Measurements from ENCODE around the gene ZNF366.

ZNF366 gene

DNA sequence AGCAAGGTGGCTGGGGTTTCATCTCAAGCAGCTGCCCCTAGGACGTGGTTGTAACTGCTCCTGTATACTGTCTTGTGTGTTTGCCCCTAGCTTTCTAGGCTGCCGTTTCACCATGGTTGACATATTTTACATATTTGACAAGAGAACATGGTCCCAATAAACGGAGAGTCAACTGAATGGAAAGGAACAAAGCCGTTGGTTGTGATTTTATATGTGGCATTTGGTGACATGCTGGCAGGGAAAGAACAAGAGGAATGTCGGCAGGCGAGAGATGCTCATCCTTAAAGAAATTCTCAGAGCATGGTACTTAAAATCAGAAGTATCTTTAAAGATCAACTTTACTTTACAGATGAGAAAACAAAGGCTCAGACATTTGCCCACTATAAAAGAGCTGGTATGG lies 11.8 kb downstream of the ZNF366 start:
- DNase-seq (ENCODE audit: low read depth) = no peak
- TF ChIP-seq, protein P1, sequence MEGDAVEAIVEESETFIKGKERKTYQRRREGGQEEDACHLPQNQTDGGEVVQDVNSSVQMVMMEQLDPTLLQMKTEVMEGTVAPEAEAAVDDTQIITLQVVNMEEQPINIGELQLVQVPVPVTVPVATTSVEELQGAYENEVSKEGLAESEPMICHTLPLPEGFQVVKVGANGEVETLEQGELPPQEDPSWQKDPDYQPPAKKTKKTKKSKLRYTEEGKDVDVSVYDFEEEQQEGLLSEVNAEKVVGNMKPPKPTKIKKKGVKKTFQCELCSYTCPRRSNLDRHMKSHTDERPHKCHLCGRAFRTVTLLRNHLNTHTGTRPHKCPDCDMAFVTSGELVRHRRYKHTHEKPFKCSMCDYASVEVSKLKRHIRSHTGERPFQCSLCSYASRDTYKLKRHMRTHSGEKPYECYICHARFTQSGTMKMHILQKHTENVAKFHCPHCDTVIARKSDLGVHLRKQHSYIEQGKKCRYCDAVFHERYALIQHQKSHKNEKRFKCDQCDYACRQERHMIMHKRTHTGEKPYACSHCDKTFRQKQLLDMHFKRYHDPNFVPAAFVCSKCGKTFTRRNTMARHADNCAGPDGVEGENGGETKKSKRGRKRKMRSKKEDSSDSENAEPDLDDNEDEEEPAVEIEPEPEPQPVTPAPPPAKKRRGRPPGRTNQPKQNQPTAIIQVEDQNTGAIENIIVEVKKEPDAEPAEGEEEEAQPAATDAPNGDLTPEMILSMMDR (IDR thresholded peaks at IDR 0.05; ENCODE audit: low read depth, low read length, missing control alignments) = no peak

DNA sequence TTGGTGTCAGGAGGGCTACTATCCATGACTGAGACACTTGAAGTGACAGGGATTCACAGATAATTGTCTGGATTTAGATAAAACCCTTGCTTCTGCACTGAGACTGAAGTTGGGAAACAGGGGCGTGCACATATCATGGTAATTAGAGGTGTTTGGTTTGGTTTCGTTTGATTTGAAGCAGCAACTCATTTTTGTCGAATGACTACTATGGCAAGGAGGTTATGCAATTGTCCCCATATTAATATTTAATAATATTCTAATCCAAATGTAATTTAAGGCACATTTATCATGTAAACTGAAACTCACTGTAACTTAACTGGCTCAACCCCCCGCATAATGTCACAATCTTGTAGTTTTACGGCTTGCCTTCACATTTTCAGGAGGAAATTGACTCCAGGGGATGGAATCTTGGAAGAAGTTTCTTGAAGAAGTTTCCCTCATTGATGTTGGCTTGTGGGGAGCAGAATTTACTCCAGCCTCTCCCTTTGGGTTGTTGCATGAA lies 12.5 kb downstream of the ZNF366 start:
- H3K4me3 ChIP-seq (ENCODE audit: low read depth, low read length) = no peak overlapping the region
- DNase-seq (ENCODE audit: low read depth) = no peak
- TF ChIP-seq, protein P1 (IDR thresholded peaks at IDR 0.05; ENCODE audit: low read depth, low read length, missing control alignments) = no peak

More for the DNA sequence above, 11.8 kb downstream of the ZNF366 start:
- no peak overlapping the region for H3K4me3 ChIP-seq (ENCODE audit: low read depth, low read length)

DNA sequence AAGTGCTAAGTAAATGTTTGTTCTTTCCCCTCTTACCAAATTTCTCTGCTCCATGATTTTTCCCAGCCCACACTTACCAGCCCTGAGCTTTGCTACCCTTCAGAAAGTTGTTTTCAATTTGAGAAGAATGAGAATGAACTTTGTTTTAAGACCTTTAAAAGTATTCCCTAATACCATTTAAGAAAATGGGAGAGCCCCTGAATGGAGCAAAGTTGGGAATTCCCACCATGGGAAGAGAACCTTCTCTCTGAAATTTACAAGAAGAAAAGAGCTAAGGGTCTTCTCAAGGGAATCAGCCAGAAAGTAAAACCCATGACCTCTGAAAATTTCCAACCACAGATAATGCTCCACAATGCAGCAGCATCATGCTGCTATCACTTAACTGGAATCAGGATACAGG lies 17.7 kb downstream of the ZNF366 start:
- no peak for DNase-seq (ENCODE audit: low read depth)
- TF ChIP-seq, protein P1 (IDR thresholded peaks at IDR 0.05; ENCODE audit: low read depth, low read length, missing control alignments) = no peak
- H3K4me3 ChIP-seq (ENCODE audit: low read depth, low read length) = no peak overlapping the region

DNA sequence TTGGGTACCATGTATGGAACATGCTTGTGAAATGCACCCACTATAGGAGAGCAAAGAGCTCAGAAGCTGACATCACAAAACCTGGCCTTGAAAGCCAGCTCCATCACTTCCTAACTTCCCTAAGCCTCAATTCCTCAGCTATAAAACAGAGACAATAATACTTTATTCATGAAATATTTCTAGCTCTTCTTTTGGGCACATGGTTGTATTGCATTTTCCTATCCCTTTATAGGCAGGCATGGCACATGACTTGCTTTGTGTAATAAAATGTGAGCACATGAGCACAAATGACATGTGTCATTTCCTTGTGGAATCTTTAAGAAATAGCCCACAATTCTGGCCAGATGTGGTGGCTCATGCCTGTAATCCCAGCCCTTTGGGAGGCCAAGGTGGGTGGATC lies 18.5 kb downstream of the ZNF366 start:
- no peak for DNase-seq (ENCODE audit: low read depth)
- no peak overlapping the region for H3K4me3 ChIP-seq (ENCODE audit: low read depth, low read length)
- TF ChIP-seq, protein P1 (IDR thresholded peaks at IDR 0.05; ENCODE audit: low read depth, low read length, missing control alignments) = no peak

DNA sequence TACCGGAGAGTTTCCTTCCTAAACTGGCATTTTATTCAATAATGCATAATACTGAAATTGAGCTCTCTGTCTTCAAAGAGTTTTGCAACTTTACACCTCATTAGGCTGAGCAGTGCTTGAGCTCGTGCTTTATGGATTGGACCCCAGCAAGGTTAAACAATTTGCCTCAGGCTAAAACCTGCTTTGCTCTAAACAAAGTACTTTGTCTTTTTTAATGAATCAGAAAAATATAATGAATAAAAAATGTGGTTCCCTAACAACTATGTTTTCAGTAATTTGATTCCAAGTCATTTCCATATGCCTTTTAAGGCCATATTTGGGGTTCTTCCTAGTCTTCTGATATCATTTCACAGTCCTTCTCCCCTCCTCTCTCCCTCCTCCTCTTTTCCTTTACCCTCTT lies 20.0 kb downstream of the ZNF366 start:
- TF ChIP-seq, protein P1 (IDR thresholded peaks at IDR 0.05; ENCODE audit: low read depth, low read length, missing control alignments) = no peak
- no peak overlapping the region for H3K4me3 ChIP-seq (ENCODE audit: low read depth, low read length)
- no peak for DNase-seq (ENCODE audit: low read depth)

DNA sequence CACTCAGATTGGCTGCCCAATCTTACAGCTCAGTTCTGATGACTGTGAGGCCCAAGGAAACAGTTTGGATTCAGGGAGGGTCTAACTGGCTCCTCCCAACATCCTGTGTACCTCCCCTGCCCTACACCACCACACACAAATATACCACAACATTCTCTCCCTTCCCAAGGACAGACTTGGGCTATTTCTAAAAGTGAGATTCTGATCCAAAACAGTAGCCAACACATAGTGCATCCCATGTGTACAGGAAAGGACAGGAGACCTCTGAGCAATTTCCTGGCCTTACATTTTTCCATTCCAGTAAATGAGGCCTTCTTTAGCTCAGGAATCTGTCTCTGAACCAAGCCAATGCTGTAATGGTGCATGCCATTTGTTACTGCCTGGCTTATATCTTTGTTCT lies 20.8 kb downstream of the ZNF366 start:
- H3K4me3 ChIP-seq (ENCODE audit: low read depth, low read length) = no peak overlapping the region
- TF ChIP-seq, protein P1 (IDR thresholded peaks at IDR 0.05; ENCODE audit: low read depth, low read length, missing control alignments) = no peak
- DNase-seq (ENCODE audit: low read depth) = no peak

DNA sequence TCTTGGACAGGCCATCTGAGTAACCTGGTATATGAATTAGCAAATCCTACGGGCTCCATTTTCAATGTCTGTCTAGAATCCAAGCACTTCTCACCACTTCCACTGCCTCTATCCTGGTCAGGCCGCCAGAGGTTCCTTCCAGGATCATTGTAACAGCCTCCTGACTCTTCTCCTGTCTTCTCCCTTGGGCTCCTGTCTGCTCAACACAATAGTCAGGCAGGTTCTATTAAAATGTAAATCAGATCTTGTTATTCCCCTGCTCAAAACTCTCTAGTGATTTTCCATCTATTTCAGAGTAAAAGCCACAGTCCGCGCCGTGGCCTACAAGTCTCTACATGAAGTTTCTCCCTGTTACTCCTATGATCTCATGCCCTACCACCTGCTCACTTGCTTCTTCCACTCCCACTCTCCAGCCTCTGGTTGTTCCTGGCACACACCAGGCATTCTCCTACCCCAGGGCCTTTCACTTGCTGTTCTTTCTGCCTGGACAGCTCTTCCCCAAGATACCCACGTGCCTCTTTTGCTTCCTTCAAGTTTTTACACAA lies 21.7 kb downstream of the ZNF366 start:
- no peak for DNase-seq (ENCODE audit: low read depth)
- TF ChIP-seq, protein P1 (IDR thresholded peaks at IDR 0.05; ENCODE audit: low read depth, low read length, missing control alignments) = no peak
- H3K4me3 ChIP-seq (ENCODE audit: low read depth, low read length) = no peak overlapping the region
